ENCODE results near the gene DCANP1. TPM values are rescaled to one million over a fixed set of nuclear protein-coding genes. Genes with fewer than 3 reads are reported as not detected.

Gene DCANP1
- total RNA-seq, 1 donor from 2014 or later = not detected

DNA sequence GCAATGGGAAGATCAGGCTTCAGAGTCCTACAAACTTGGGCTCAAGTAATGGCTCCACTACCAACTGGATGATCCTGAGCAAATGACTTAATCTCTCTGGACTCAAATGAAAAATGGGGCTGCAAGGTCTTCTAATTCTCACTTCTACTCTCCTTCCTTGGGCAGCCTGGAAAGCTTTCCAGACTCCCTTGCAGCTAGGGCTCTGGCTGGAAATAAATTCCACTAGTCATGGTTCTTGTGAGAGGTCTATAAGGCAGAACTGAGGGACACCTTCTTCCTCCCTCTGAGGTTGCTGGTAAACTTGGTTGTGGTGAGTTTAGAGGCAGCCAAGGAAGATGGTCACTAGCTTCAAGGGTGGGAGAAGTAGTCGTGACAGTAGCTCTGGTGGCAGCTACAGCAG lies 18.6 kb downstream of the DCANP1 start:
- DNase-seq (ENCODE audit: extremely low read depth, low read depth, low spot score) = no peak

DNA sequence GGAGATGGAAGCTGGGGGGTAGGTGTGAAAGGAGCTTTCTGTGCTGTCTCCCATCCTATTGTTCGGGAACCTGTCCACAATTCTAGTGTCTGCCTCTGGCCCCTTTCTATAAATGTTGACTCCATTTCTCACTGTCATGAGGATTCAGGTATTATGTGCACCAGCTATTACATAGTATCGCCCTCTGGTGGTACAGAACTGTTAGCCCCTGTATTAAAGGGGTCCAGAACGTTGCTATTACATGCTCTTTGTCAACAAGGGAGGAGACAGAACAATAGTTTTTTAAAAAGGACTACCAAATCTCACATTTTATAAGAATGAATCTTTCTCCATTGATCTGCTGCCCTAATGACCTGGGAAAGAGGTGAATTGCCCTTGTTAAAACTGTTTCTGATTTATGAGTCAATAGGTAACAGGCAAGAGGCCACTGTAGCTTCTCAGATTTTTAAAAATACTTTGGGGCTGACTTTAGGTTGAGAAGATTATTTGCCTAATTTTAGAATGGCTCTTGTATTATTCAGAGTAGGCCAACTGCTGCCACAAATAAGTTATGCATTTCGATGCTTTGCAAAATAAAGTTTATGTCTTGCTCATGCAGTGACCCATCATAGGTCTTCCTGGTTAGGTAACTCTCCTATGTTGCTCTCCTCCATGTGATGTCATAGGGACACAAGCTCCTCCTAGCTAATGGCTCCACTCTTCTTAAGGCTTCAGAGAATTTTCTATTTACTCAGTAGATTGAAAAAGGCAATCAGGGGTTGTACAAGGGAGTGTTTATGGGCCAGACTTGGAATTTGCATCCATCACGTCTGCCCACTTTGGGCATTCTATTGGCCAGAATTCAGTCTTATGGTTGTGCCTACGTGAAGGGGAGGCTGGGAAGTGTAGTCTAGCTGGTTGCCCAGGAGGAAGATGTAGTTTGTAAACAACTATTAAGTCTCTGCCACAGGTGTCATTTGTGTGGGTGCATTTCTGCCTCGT lies 20.8 kb downstream of the DCANP1 start:
- DNase-seq (ENCODE audit: extremely low read depth, low read depth, low spot score) = peak; percentile 14

DNA sequence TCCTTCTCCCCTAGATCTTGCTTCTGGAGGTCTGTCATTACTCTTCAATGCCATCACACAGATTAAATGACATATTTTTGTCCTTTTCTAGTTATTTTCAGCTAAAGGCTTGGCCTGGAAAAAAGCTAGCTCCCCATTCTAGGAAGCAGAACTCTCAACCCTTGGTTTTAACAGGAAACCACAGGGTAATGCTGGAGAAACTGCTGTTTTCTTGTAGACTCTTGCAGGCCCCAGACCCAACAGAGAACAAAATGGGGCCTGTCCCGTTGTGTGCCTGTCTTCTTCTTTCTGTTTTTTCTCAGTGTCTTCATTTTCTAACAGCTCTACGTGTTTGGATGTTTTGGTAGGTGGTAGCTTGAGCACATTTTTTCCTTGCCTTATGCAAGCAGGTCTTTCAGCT lies 21.5 kb downstream of the DCANP1 start:
- no peak for DNase-seq (ENCODE audit: extremely low read depth, low read depth, low spot score)

DNA sequence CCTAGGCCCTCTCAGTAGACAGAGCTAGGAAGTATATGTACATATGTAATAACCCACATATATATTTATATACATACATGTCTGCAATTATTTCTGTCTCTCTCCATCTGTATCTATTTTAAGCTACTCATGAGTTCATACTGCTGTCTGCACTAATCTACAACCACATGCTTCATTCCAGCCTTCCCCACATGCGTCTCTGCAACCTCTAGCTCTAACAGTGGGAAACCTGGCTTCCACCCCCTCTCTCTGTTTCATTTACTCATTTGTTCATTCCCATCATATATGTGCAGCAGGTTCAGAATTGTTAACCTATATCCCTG lies 23.3 kb downstream of the DCANP1 start:
- DNase-seq (ENCODE audit: extremely low read depth, low read depth, low spot score) = no peak

DNA sequence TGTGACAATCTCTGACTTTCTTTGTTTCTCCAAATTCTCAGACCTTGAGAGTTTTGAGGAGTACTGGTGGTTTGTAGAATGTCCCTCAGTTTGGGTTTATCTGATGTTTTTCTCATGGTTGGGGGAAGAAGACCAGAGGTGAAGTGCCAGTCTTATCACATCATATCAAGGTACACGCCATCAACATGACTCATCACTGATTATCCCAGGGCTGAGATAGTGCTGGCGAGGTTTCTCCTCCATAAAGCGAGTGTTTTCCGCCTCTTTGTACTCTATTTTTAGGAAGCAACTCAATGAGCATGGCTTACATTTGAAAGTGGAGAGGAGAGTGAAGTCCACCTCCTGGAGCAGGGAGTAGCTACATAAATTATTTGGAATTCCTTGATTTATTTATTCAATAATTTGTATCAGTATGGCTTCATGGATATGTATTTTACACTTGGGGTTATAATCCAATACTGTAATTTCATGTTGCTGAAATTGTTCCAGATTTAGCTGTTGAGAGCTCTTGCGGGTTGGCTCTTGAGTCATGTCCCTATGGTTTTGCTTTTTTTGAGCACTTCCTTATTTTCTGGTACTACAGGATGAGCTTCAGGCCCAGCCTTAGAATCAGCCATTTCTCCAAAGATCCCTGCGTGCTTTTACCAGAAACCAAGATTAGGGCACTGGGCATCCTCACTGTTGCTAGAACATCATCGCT lies 23.9 kb downstream of the DCANP1 start:
- DNase-seq (ENCODE audit: extremely low read depth, low read depth, low spot score) = no peak

DNA sequence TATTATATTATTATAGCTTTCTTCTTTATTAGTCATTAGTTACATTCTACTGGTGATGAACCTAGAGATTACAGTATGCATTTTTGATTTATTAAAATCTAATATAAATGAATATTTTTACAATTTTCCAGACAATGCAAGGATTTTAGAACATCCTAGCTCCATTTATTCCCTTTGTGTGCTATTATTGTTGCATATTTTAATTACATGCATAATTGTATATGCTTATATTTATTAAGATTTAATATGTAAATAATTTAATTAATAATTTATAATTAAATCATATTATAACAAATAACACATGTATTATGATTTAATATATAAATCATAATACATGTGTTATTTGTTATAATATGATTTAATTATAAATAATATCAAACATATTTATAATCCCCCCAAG lies 24.7 kb downstream of the DCANP1 start:
- DNase-seq (ENCODE audit: extremely low read depth, low read depth, low spot score) = no peak

DNA sequence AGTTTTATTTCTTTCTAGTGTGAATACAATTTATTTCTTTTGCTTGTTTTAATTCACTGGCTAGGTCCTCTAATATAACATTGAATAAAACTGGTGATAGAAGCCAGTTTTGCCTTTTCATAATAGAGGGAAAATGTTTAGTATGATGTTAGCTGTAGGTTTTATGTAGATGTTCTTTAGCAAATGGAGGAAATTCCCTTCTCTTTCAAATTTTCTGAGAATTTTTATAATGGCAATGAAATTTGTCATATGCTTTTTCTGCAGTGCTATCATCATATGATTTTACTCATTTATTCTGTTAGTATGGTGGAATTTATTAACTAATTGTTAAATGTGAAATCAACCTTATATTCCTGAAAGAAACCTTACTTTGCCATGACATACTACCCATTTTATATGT lies 30.1 kb downstream of the DCANP1 start:
- DNase-seq (ENCODE audit: extremely low read depth, low read depth, low spot score) = no peak

DNA sequence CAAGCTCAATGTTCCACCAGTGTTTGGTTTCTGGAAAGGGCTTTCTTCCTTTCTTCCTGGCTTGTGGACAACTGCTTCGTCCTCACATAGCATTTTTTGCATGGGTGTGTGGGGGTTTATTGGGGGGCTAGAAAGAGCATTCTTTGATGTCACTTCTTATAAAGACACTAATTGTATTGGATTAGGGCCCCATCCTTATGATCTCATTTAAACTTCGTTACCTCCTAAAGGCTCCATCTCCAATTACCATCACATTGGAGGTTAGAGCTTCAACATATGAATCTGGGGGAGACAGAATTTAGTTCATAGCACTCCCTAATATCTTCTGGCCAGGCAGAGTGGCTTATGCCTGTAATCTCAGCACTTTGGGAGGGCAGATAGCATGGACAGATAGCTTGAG lies 42.1 kb downstream of the DCANP1 start:
- no peak for DNase-seq (ENCODE audit: extremely low read depth, low read depth, low spot score)

DNA sequence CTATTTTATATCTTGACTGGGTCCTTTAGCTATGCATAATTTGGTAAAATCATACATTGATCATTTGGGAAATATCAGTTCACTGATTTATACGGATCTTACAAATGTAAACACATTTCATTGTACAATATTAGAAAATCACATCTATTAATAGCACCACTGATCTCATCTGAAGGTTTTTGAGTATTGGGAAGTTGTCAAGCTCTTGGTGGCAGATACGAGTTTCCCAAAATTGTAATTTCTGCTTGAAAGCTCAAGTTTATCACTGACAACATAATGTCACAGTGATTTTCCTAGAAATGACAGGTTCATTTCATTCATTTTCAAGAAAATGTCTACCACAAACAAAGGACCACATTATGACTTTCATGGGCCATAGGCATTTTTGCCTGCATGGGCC lies 45.1 kb downstream of the DCANP1 start:
- no peak for DNase-seq (ENCODE audit: extremely low read depth, low read depth, low spot score)

DNA sequence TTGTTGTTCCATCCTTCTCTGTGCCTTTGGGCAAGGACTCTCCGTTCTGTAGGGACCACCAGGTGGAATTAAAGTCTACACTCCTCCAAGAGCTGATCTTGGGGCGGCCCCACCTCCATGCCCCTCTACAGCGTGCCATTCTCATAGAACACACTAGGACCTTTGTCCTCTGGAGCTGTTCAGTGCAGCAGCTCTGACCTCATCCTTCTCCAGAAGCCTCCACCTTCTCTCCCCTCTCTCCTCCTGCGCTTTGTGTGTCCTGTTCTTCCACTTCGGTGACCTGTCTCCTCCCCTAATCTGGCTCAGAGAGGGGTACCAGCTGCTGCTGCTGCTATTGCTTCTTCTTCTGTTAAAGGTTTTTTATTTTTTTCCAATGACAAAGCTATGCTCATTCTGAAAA lies 46.3 kb downstream of the DCANP1 start:
- no peak for DNase-seq (ENCODE audit: extremely low read depth, low read depth, low spot score)

DNA sequence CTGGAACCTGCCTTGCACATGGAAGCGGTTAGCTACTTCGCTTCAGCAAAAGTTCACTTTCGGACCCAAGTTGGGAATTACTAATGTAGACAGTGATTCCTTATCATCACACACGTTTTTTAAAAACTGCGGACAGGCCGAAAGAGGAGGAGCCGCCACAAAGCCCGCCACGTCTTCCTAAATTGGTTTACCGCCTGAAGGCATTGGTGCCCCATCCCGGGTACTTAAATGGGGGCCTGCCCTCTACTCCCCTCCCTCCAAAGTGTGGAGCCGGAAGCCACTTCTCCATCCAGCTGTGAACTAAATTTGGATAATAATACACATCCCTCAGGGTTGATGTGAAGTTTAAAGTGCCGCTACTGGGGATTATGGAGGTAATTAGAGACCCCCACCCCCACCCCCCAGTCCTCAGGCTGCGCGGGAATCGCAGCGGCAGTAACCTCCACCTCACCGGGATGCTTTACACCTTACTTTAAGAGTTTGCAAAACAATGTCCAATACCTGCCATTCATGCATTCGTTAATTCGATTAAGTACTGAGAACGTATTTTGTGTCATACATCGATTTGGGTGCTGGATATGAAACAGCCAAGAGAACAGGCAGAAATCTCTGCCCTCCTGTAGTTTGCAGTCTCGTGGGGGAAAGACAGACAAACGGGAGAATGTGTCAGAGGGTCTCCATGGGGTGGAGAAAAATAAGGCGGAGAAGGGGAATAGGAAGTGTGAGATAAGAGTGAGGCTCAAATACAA lies 47.2 kb downstream of the DCANP1 start:
- no peak for DNase-seq (ENCODE audit: extremely low read depth, low read depth, low spot score)

DNA sequence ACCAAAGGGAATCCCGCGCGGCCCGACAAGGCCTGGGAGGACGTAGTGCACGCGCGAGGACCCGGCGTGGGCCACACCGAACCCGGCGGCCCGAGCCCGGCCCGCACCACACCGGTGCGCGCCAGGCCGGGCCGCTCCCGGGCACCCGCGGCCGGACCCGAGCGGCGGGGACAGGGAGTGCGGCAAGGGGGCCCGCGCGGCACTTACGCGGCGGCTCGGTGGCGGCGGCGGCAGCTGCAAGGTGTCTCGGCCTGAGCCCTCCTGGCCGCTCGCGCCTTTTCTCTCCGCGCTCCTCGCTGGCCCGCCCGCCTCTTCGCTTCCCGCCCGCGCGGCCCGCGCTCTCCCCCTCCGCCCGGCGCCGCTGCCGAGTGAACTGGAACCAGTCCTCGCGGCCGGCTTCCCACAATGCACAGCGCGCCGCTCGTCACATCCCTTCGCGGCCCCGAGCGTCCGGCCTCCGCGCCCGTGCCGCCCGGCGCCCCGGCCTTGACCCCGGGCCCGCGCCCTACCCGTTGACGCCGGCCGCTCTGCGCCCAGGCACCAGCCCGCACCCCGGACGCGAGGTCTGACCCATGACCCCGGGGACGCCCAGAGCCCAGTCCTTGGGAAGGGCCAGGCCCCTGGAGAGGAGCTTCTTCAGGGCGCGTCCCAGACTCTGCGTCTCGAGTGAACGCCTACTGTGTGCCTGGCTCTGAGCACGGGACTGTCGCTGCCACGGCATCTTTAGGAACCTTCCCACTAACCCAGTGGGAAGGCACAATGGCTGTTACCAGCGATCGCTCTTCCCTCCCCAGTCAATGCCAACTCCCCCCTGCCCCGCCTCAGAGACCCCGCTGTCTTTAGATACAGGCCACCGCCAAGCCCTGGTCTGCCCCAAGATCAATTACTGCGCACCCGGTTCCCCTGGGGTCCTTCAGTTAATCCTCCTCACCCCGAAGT lies 48.0 kb downstream of the DCANP1 start, which contains the start of gene MACROH2A1:
Gene MACROH2A1, minus strand, starts transcription at position 377 of the 939 bp plus-strand sequence. CDS start 10,138 bp downstream, outside the sequence.
- DNase-seq (ENCODE audit: extremely low read depth, low read depth, low spot score) = no peak

DNA sequence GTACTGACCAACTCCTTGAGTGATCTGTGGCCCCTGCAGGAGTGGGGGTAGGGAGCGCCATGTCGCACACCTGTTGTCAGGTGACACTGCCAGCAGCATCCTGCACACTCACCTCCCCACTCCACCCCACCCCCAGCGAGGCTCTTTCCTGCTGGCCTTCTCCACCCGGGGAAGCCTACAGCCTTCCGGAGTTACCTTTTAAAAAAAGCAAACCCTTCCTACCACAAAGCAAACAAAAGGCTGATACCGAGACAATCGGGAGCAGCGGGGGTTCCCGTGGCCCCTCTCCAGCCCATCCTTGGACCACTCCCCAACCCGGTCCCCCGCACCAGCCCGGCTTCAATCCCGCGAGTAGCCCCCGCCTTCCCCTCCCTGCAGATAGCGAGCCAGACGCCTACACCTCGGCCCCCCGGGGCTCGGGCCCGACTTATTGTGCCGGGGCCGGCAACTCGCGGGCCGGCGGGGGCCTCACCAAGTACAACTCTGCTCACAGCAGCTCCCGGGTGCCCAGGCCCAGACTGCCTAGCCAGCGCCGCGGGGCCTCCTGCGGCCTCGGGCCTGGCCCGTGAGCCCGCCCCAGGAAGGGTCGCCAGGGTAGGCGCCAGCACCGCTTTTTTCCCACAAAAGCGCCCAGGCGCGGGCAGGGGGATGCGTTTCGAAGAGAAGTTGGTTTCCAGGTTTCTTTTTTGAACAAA lies 48.8 kb downstream of the DCANP1 start:
- no peak for DNase-seq (ENCODE audit: extremely low read depth, low read depth, low spot score)

DNA sequence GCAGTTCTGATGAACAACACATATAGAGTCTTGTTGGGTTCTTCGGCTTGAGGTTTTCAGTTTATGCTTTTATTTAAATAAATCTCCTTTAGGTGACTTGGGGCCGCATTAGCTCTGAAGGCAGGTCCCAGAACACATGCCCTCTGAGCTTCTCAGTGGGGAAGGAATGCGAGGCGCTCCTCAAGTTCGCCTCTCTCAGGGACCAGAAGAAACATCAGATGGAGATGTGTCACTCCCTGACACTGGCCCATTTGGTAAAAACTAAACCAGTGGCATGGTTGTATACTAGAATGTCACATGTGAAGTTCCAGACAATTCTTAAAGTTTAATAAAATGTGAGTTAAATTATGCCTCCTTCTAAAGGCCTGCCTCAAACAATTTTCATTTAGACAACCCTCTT lies 50.1 kb downstream of the DCANP1 start:
- no peak for DNase-seq (ENCODE audit: extremely low read depth, low read depth, low spot score)

DNA sequence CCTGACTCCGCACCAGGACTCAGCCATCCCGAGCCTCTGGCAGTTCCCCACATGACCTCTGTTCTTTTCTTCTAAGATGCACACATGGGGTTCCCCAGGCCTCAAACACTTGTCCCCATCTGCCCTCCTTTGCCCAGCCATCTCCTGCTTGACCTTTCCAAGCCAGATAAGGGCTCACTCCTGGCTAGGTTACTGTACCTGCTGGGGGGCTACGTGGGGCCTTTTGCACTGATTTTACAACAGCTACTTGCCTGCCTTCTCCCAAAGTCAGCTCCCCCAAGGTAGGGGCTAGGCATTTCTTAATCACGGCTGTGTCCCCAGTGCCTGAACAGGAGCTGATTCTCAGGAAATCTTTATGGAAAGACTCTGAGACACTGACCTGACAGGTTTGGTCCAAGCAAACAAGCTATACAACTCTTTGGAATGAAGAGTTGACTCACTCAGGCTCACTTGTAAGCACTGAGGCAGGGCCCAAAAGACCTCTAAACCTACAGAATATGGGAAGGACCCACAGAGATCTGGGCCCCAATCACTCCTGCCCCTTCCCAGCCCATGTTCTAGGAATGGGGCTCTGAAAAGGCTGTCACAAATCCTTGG lies 50.6 kb downstream of the DCANP1 start:
- DNase-seq (ENCODE audit: extremely low read depth, low read depth, low spot score) = no peak

DNA sequence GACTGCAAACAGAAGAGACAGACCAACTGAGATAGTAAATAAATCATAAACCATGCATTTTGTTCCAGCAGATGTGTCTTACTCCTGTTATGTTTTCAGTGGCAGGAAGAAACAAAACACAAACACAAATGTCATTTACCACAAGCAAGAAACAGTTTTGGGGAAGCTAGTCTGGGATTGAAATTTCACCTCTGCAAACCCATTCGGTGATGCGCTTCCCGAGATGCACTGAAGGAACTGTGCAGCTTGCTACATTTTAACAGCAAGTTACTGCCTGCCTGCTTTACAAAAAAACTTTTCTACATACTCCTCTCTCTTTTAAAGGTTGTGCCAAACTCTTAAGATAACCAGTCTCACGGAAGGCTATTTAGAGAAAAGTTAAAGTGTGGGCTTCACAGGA lies 51.3 kb downstream of the DCANP1 start:
- no peak for DNase-seq (ENCODE audit: extremely low read depth, low read depth, low spot score)

DNA sequence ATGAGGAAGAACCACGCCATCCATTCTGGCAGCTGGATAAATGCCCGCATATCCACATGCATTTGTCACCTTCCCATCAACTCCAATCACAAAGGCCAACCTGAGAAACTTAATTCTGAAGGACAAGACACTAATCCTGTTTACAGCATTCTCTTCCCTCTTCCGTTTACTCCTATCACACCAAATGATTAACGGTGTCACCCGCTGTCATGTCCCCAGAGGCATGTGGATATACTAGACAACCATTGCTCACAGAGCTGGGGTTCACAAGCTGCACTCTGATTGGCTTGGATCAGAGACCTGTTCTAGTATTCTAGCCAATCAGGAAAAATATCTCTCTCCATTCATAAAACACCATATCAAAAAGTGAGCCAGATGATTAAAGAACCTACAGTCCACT lies 51.7 kb downstream of the DCANP1 start:
- DNase-seq (ENCODE audit: extremely low read depth, low read depth, low spot score) = no peak
